Frontal cortex (tissue), 4 donors: ENCODE measurements around the gene DNAH17. TPM values are rescaled to one million over a fixed set of nuclear protein-coding genes. Genes with fewer than 3 reads are reported as not detected.

Experiments used
- DNase-seq, 2 donors: peaks; one replicate each; pipeline ENCODE4 v3.0.0; 2012; ENCODE audit warnings: low spot score in 2 of 2
- FAIRE-seq: peaks from 2 replicates; lab custom pipeline; 2012; peaks lifted over from hg19 to GRCh38; lab: Jason Lieb, UNC
- total RNA-seq: library from RNA; depleted of rRNA; stranded (reverse); fragments of >200 nt; gene quantifications from one replicate; pipeline ENCODE4 v1.2.3, GENCODE V29; 2014
- donor health status: control.
- donor health status: control.
- donor health status: control.

DNAH17 gene
- total RNA-seq, 1 donor from 2014 or later = under 0.01 TPM

DNA sequence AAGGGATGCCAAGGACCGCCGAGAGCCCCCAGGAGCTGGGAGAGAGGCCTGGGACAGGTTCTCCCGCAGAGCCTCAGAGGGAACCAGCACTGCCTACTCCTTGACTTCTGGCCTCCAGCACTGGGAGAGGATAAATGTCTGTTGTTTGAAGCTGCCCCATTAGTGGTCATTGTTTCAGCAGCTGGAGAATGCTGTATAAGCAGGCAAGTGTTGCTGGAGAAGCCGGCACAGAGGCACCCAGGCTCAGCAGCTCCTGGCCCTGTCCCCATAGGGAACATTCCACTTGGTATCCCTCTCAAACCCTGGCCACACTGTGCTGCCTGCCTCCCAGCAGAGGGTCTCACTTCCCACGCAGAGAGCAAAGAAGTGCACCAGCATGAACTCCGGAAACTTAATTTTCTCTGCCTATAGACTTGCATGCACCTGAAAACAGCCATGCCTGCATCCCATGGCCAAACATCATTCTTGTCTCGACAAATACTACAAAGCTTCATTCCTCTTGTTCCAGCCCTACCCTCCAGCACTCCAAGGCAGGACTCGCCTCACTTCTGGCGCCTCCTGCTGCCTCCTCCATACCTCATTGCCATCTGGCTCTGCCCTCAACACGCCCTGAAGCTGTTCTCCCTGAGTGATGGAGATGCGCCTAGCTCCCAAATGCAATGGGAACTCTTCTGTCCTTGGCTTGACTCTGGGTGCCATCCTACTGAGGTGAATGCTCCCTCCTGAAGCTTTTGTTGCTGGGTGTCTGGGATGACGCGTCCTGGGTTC lies 88.1 kb downstream of the DNAH17 start:
- DNase-seq (no peak), FAIRE-seq (no peak)

DNA sequence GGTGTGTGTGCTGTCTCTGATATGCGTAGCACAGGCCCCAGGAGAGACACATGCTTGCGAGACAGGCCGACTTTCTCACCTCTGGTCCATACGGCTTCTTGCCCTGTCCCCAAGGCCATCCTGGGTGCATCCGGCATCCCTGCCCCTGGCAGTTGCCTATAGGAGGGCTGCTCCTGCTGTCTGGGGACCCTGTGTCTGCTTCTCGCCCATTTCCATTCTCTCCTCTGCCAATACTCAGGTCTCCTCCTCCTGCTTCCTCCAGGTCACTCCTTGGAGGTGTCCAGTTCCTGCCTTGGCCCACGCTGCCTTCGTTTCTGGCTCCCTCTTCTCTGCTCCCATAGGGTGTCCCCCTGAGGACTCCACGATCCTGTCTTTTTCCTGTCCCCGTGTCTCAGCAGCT lies 89.0 kb downstream of the DNAH17 start:
- no peak for DNase-seq
- no peak for FAIRE-seq

DNA sequence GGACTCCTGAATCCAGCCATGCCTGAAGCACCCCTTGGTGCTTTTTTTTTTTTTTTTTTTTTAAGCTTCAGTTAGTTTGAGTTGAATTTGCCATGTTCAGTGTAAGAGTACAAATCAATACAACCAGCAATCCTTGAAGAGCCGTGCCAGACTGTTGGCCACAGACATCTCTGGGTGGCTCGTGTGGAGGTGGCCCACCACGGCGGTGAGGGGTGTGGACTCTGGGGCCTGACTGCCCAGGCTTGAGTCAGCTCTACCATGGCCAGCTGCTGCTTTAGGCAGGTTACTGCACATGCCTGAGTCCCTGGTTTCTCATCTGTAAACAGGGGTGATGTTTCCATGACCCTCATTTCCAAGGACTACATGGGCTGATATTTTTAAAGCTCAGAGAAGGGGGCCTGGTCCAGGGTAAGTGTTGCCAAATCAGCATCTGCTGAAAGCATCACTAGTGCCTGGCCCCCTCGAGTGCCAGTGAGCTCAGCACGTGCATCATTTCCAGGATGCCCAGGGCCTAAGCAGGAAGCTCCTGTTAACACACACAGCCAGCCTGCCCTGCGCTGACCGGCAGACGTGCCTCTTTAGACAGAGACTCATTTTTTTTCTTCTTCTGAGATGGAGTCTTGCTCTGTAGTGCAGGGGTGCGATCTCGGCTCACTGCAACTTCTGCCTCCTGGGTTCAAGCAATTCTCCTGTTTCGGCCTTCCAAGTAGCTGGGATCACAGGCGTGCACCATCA lies 90.1 kb downstream of the DNAH17 start:
- DNase-seq (no peak), FAIRE-seq (no peak)

- FAIRE-seq = no peak
- no peak for DNase-seq
Observed at GRCh38 chr17:78486228-78486802, 90.9 kb downstream of the DNAH17 start.

DNA sequence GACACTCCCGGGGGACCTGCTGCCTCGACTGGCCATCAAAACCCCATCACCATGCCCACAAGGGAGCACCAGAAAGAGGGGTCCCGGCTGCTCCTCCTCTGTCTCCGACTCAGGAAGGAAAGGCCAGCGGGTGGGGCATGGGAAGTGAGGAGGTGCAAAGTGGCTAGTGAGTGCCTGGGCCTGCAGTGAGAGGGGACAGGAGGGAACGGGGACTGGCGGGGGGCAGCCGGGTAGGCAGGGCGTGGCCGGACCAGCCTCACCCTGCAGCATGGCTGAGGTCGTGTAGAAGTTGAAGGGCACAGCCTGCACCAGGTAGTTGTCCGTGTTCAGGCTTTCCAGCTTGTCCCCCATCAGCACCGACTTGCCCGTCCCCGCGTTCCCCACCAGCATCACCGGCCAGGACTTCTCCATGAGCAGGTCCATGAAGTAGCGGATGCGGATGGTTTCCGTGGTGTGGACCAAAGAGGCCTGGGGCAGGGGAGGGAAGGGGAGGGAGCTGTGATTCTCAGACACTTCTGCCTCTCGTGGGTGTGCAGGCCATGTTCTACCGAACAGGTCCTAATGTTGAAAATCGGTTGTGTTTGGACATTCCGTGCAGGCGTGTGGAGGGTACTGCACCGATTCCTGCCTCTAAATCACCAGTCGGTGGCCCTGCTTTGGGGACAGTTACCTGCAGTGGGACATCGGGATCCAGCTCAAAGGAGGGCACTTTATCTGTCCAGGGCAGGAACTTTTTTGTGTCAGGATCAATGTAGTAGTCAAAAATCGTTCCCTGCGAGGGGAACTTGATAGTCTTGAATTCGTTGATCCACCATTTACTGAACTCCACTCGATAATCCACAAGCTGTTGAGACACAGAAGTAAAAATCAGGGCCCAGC lies 91.7 kb downstream of the DNAH17 start:
- no peak for FAIRE-seq

GRCh38 chr17:78484271-78485246 lies 92.6 kb downstream of the DNAH17 start:
- DNase-seq (peak; percentile 49 to 57), FAIRE-seq (no peak)

More for the DNA sequence above, 91.7 kb downstream of the DNAH17 start:
- no peak for DNase-seq

DNA sequence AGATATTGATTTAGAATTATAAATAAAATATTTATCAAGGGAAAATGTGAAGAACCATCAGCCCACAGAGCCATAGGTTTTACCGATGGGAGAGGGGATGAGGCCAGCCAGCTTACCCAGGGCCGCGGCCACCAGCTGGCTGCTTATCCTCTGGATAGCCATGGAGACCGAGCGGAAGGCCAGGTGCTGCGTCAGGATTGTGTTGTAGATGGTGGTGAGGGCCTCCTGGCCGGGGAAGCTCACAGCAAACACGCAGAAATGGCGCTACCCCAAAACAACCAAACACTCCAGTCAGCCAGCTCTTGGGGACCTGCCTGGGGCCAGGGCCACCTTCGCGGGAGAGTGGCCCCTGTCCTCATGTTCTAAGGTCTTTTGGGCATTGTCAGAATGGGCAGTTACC lies 97.8 kb downstream of the DNAH17 start:
- FAIRE-seq (no peak), DNase-seq (no peak)

DNA sequence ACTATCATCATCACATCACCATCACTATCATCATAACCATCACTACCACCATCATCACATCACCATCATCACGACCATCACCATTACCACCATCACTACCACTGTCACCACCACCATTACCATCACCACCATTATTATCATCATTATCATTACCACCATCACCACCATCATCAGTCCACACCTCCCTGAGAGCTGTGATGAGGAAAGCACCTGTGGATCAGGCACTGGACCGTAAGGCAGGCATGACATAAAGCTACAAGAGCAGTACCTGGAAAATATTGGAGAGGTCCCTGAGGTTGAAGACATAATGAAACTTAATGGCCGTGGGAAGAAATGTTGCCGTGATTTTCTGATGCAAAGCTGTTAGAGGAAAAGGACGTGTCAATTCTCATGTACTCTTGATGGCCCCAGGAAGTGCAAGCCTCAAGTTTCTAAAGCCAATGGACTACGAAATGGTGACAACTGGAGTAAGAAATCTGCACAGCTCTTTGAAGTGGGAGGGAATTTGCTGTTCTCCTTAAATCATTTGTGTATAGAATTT lies 98.4 kb downstream of the DNAH17 start:
- DNase-seq (no peak), FAIRE-seq (no peak)

DNA sequence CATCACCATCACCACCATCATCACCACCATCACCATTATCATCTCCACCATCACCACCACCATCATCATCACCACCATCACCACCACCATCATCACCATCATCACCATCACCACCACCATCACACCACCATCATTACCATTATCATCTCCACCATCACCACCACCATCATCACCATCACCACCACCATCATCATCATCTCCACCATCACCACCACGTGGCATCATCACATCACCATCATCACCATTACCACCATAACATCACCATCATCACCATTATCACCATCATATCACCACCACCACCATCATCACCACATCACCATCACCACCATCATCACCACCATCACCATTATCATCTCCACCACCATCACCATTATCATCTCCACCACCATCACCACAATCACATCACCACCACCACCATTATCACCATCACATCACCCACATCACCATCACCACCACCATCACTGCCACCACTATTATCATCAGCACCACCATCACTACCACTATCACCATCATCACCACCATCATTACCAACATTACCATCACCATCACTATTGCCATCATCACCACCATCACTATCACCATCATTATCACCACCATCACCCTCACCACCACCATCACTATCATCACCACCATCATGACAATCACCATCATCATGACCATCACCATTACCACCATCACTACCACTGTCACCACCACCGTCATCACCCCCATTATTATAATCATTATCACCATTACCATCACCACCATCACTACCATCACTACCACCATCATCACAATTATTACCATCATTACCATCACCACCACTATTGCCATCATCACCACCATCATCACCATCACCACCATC lies 99.1 kb downstream of the DNAH17 start:
- FAIRE-seq (no peak), DNase-seq (no peak)

GRCh38 chr17:78476973-78477372 lies 100.2 kb downstream of the DNAH17 start:
- DNase-seq = no peak
- no peak for FAIRE-seq

DNA sequence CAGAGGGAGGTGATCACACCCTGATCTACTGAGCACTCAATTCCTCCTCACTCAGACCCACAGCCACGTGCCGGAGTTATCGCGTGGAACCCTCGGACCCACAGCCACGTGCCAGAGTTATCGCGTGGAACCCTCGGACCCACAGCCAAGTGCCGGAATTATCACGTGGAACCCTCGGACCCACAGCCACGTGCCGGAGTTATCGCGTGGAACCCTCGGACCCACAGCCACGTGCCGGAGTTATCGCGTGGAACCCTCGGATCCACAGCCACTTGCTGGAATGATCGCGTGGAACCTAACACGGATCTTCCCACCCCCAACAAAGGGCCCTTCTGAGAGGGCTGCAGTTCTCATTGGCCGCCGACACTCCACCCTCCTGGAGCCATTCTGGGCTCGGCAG lies 101.0 kb downstream of the DNAH17 start:
- no peak for FAIRE-seq

DNA sequence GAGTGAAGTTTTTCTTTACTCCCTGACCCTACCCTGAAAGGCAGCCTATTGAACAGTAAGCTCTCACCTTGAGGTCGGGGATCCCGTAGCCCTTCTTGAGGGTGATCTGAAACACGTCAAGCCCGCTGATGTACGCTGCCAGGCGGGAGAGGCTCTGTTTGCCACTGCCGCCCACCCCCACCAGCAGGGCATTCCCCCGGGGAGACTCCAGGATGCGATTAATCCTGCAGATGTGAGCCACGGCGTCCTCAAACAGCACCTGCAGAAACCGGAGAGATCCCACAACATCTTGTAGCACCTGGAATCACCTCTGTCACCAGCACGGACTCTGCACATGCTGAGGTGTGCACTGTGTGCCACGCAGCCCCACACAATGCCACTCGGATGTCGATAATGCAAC lies 102.0 kb downstream of the DNAH17 start:
- DNase-seq (no peak), FAIRE-seq (no peak)

More for the DNA sequence above, 101.0 kb downstream of the DNAH17 start:
- DNase-seq = no peak

DNA sequence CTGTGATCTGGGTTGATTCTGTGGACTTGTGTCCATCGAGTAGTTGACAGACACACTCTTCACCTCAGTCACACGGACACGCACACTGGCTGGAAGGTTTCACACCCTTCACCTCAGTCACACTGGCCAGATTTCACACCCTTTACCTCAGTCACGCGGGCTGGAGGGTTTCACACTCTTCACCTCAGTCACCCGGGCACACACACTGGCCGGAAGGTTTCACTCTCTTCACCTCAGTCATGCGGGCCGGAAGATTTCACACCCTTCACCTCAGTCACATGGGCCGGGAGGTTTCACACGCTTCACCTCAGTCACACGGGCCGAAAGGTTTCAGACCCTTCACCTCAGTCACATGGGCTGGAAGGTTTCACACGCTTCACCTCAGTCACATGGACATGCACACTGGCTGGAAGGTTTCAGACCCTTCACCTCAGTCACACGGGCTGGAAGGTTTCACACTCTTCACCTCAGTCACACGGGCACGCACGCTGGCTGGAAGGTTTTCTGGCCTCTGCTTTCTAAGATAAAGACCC lies 102.5 kb downstream of the DNAH17 start:
- DNase-seq (no peak), FAIRE-seq (no peak)

- DNase-seq (no peak), FAIRE-seq (no peak)
Observed at GRCh38 chr17:78473951-78474613, 103.1 kb downstream of the DNAH17 start.

DNA sequence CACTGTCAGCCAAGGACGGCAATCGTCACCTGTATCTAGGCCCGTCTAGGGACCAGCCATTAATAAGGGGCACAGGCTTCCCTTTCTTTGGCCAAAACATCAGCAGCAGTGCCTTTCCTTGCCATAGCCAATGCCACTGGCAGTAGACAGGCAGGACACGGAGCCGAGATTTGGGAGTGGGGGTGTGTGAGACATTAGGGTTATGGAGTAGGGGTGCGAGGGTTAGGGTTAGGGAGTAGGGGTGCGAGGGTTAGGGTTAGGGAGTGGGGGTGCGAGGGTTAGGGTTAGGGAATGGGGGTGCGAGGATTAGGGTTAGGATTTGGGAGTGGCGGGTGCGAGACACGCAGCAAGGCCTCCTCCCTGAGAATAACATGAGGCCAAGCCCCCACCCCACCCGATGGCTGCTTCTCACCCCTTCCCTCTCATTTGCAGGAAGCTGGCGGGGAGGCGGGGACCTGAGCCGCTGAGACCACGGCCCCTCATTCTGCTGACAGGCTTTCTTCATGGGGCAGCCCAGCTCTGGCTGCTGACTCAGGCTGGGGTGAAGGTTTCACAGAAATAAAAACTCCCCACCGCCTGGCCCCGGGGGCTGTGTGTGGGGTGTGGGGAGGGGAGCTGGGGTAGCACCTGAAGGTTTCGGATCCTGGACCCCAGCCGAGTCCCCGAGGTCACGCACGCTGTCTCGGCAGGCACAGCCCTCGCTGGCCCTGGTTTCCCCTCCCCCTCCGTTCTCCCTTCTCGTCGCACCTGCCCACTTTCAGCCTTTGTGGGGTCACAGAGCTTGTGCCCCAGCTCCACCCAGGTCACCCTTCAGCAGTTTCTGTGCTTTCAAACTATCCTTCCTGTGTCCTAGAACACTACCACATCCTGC lies 104.9 kb downstream of the DNAH17 start:
- DNase-seq = no peak
- FAIRE-seq = no peak

DNA sequence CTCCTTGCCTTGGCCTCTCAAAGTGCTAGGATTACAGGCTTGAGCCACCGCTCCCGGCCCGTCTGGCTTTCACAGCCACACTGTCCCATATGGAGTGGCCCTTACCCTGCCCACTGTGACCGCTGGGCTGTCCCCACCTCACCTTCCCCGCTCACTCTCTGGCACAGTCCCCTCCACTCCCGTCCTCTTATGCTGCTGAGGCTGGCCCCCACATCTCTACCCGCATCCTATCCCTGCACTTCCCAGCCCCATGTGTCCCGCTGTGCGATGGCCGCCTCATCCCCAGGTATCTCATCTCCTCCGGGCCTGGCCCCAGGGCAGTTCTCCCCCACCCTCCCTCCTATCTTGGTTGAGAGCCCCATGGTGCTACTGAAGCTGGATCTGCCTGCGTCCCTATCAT lies 105.6 kb downstream of the DNAH17 start:
- no peak for DNase-seq
- FAIRE-seq = no peak
